Putamen (tissue), 1 donor: Measurements from ENCODE around the gene MAP2K3.
"Not testable (repeated sequence)": the region's sequence is repeated elsewhere in the genome, so short reads cannot be mapped to it uniquely, and the experiment has no call there.

ENCODE experiments used
- DNase-seq: peaks from one replicate; pipeline ENCODE4 v3.0.0-alpha.2; 2016; ENCODE audit warnings: low spot score

Gene MAP2K3

GRCh38 chr17:21310061-21310765 is 25.7 kb downstream of the MAP2K3 start:
- not testable (repeated sequence) for DNase-seq

GRCh38 chr17:21310766-21311602 is 26.5 kb downstream of the MAP2K3 start:
- not testable (repeated sequence) for DNase-seq

GRCh38 chr17:21313320-21313719 is 28.8 kb downstream of the MAP2K3 start:
- DNase-seq = no peak

- not testable (repeated sequence) for DNase-seq
Measured at GRCh38 chr17:21313761-21314160, 29.2 kb downstream of the MAP2K3 start.

- not testable (repeated sequence) for DNase-seq
Measured at GRCh38 chr17:21314261-21314664, 29.8 kb downstream of the MAP2K3 start.

- DNase-seq = not testable (repeated sequence)
Measured at GRCh38 chr17:21314701-21315111, 30.2 kb downstream of the MAP2K3 start.

GRCh38 chr17:21315246-21316000 is 30.9 kb downstream of the MAP2K3 start:
- DNase-seq = not testable (repeated sequence)

GRCh38 chr17:21316212-21316886 is 31.8 kb downstream of the MAP2K3 start:
- not testable (repeated sequence) for DNase-seq

- DNase-seq = not testable (repeated sequence)
Measured at GRCh38 chr17:21316887-21317500, 32.5 kb downstream of the MAP2K3 start.

- DNase-seq = not testable (repeated sequence)
Measured at GRCh38 chr17:21317821-21318220, 33.3 kb downstream of the MAP2K3 start.

- no peak for DNase-seq
Measured at GRCh38 chr17:21318439-21318838, 33.9 kb downstream of the MAP2K3 start.

- not testable (repeated sequence) for DNase-seq
Measured at GRCh38 chr17:21318856-21319255, 34.3 kb downstream of the MAP2K3 start.

GRCh38 chr17:21319256-21319655 is 34.7 kb downstream of the MAP2K3 start:
- DNase-seq = not testable (repeated sequence)

- DNase-seq = not testable (repeated sequence)
Measured at GRCh38 chr17:21319686-21320375, 35.3 kb downstream of the MAP2K3 start.

- not testable (repeated sequence) for DNase-seq
Measured at GRCh38 chr17:21320430-21320829, 35.9 kb downstream of the MAP2K3 start.

- not testable (repeated sequence) for DNase-seq
Measured at GRCh38 chr17:21321061-21321460, 36.5 kb downstream of the MAP2K3 start.

- not testable (repeated sequence) for DNase-seq
Measured at GRCh38 chr17:21321744-21322191, 37.3 kb downstream of the MAP2K3 start.

GRCh38 chr17:21323257-21324111 is 39.0 kb downstream of the MAP2K3 start:
- not testable (repeated sequence) for DNase-seq

- DNase-seq = not testable (repeated sequence)
Measured at GRCh38 chr17:21324741-21325140, 40.2 kb downstream of the MAP2K3 start.
